NB4 (cell line): Measurements from ENCODE around the gene EFNB1.

Source experiments
- CTCF ChIP-seq: IDR thresholded peaks from one replicate; pipeline ENCODE4 v1.5.1; 2012; ENCODE audit warnings: low read depth, low read length
- POLR2A ChIP-seq: IDR thresholded peaks from 2 replicates; pipeline ENCODE4 v1.6.1; 2011; ENCODE audit warnings: mild to moderate bottlenecking; ENCODE audit not compliant: insufficient read length; ENCODE audit errors: extremely low read depth

- TF ChIP-seq CTCF, result no peak
- TF ChIP-seq POLR2A, result no peak
These were observed 21.0 kb upstream of the EFNB1 start for GRCh38 chrX:68807818-68808217.
